Stimulated activated CD4-positive, alpha-beta T cell treated with anti-CD3 and anti-CD28 coated beads, Interleukin-2, amount 100 ng/mL, for 24 hours (primary cell): Measurements from ENCODE around the gene THBD.

ENCODE experiments used
- DNase-seq, 2 donors: peaks; one replicate each; pipeline ENCODE4 v3.0.0-alpha.2; 2020

THBD gene

DNA sequence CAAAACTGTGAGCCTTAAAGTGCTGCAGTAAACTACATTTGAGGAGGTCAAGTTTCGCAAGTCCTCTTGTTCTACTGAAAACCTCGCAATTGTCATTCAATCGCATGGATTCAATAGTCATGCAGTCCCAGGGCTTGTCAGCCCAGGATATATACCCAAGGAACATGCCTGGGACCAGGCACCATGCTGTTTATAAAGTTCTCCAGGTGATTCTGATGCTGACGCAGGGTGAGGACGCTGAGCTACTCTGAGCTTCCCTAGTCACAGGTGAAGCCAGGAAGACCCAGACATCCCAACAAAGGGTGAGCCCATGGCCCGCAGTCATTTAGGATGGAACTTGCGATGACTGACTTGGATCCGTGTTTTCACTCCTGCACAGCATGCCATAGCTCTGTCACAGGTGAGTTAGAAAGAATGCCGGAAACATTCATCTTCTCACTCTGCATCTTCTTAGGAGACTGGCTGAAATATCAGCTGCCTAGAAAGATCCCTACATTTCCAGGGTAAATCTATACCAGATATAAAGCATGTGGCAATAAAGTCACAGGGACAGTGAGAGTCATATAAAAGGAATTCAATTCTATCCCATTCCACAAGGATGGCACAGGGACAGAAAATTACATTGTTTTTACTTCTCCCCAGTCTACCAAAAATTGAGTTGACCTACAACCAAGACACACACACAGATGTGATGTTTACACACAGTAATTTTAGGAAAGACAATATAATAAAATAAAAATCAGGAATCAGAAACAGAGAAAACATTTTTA is 41.4 kb downstream of the THBD start:
- no peak for DNase-seq

DNA sequence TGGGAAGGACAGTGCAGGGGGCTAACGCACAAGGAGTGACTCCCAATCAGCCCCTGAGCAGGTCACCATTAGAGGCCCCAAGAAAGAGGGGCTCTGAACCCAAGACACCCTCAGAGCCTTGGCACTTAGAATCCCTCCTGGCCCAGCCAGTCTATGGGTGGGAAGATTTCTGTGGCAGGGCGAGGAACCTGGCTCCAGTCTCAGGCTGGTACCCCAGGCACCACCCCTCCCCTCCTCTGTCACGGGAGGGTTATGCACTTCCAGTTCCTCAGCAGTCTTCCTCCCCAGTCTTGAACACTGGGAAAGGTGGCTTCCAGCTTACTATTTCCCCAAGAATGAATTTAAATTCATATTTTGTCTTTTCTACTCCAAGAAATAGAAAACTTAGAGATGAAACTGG is 42.0 kb downstream of the THBD start:
- no peak for DNase-seq

DNA sequence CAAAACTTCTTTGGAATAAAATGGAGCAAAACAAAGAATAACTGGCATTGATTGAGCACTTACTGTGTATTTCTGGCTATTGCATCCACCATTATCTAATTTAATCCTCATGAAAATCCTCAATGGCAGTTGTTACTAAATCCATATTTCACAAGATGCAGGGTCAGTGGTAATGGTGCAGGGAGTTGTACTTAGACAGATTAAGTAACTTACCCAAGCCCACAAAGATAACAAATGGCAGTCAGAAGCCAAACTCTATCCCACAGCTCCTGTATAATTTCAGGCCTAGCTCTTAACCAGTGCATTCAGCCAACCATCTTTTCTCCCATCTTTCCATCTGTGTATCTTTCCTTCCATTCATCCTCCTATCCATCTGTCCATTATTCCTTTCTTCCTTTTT is 43.7 kb downstream of the THBD start:
- DNase-seq = no peak

DNA sequence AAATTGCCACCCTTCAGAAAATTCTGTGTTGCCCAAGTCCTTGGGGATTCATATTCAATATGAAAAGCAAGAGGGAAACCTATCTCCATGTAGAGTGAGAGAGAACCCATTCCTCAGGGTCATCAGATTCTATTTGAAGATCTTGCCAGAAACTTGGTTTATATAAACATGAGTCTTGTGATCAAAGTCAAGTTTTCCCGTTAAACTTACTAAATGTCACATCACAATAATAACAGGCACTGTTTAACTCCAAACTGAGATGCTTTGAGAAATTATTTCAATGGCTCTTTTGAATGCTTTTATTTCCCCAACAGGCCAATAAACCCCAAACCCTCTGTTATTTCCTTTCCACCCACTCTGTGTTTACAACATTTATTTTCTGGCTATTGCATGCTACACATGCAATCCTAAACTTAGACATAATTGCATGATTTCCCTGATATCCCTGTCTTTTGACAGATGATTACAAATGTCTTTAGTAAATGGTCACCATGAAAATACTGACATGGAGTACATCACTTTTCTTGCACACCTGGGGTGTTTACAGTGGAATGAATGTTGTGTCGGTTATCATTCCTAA is 45.5 kb downstream of the THBD start:
- DNase-seq = no peak

DNA sequence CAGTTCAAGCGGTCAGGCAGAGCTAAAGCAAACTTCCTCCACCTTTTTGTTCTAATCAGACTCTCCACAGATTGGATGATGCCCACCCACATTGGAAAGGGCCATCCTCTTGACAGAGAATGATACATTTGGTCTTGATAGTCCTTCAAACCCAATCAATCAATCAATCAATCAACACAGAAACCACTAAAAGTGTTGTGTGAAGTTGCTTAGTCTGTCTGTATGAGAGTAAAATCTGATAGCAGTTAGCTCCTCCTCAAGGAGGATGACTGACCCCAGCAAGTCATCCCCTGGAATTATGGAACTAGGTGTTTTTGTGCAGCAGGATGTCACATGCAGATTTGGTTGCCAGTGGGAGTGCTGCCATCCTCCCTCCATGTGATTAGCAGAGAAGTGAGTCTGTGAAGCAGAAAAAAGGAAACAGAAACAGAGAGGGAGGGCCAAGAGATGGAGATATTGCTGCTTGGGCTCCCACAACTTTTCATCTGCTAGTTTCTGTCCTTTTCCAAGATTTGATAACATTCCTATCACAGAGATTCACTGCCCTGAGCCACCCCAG is 46.3 kb downstream of the THBD start:
- DNase-seq = no peak

DNA sequence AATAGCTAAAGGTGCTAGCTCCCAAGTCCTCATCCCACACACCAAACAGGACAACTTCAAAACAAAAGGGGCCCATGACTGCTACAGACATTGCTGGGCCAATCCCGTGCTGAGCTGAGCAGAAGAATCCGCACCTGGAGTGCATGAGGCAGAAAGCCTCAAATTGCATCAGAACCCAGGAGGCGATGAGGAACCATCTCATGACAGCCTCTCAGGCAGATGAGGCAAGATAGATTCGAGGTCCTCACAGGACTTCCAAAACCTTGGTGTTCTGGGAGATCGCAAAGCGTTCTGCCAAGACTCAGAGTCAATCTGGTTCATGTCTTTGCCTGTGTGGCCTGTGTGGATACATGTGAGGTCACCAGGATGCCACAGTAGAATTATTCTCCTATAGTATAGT is 47.2 kb downstream of the THBD start:
- no peak for DNase-seq

DNA sequence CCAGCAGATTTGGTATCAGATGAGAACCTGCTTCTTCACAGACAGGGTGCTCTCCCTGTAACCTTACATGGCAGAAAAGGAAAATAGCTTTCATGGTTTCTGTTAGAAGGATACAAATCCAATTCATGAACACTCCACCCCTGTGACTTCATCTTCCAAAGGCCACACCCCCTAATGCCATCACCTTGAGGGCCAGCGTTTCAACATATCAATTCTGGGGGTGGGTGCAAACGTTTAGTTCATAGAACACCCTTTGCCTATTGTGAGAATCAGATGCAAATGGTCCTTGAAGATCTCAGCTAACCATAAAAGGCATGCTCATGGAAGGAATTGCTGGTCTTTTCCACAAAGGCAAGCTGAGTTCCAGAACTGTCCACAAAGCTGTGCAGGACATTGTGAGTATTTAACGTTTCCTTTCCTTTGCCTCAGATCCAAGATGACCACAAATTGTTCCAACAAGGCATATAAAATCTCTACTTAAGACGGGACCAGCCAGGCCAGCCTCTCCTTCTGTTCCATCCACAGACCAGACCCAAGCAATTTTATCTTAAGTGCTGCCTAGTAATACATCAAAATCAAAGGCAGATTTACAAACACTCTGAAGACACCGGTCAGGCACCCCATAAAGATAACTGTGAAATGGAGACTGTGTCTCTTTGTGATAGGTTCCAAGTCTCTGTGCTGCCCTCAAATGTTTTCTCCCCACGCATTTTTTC is 49.1 kb downstream of the THBD start:
- no peak for DNase-seq

DNA sequence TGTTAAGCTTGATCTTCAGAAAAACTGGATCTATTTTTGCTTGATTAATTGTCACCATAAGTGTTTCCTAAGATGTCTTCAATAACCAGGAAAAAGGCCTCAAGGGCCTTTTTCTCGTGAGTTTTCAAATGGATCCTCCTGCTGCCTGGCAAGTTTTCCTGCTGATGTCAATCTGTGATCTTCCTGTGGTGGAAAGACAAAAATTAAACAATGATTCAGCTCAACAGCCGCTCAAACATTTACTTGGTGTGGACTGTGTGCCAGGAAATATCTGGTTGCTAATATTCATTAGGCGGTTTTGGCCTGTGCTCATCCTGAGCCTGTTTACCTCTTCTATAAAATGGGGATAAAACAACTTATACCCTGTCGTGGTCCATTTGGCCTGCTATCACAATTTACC is 49.7 kb downstream of the THBD start:
- DNase-seq = no peak

DNA sequence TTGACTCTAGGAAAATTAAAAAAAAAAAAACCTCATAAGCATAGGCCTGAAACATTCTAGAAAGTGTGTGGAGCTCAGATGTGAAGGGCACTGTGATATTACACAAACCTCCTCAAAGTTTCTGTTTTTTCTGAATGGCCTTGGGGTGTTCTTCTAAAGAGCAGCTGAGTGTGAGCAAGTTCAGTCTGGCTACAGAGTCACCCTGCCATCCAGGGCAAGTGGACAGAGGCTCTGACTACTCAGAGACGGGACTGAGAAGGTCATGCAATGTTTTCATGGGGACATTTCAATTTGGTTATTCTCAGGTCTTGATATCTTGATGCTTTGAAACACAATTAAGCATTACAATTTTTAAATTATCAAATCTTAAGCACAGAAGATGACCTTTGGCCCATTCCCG is 51.0 kb downstream of the THBD start:
- DNase-seq = no peak

DNA sequence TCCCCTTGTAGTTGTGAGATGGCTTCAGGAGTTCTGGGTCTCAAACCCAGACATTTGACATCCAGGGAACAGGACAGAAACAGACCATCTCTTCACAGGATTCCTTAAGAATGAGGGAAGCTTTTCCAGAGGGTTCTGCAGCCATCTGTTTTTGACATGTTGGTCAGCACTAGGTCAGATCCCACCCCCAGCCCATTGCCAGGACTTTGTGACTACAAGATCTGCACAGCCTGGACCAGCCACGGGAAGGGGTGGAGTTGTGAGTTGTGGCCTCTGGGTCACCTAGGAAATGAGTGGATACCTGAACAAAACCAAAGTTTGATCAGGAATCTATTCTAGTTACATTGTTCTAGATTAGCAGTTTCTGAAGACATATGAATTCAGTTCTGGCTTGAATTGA is 53.5 kb downstream of the THBD start:
- no peak for DNase-seq
